Mesendoderm (in vitro differentiated cells): ENCODE measurements around the gene SNRPF.

ENCODE experiments used
- DNase-seq: peaks from one replicate; pipeline ENCODE4 v3.0.0; 2013
- H2AK5ac ChIP-seq: 2 replicates; pipeline ENCODE4 v1.6.1; 2013; ENCODE audit warnings: low read length, inconsistent platforms
- H2BK120ac ChIP-seq: 2 replicates; pipeline ENCODE4 v1.6.1; 2013; ENCODE audit warnings: low read depth, mild to moderate bottlenecking, low read length, moderate library complexity, mixed read lengths
- H2BK15ac ChIP-seq: replicated peaks from 2 replicates; pipeline ENCODE4 v1.6.1; 2013; ENCODE audit warnings: low read depth, mild to moderate bottlenecking, moderate library complexity
- H2BK5ac ChIP-seq: 2 replicates; pipeline ENCODE4 v1.6.1; 2013; ENCODE audit warnings: low read length, inconsistent platforms
- H3K18ac ChIP-seq: 2 replicates; pipeline ENCODE4 v1.6.1; 2013; ENCODE audit warnings: mild to moderate bottlenecking, low read length, mixed read lengths
- H3K23ac ChIP-seq: one replicate; pipeline ENCODE4 v1.6.1; 2013; ENCODE audit warnings: low read length
- H3K27ac ChIP-seq: 2 replicates; pipeline ENCODE4 v1.5.1; 2013; ENCODE audit warnings: low read depth, mild to moderate bottlenecking, inconsistent platforms, low read length, moderate library complexity
- H3K27me3 ChIP-seq: 2 replicates; pipeline ENCODE4 v1.6.1; 2013; ENCODE audit warnings: low read length, control low read depth, mild to moderate bottlenecking, inconsistent platforms; ENCODE audit not compliant: insufficient read depth, poor library complexity
- H3K36me3 ChIP-seq: 2 replicates; pipeline ENCODE4 v1.6.1; 2013; ENCODE audit warnings: low read length, inconsistent platforms; ENCODE audit not compliant: control insufficient read depth, insufficient read depth
- H3K4ac ChIP-seq: one replicate; pipeline ENCODE4 v1.6.1; 2013; ENCODE audit warnings: low read depth, mild to moderate bottlenecking, low read length, moderate library complexity
- H3K4me1 ChIP-seq: 2 replicates; pipeline ENCODE4 v1.6.1; 2013; ENCODE audit warnings: low read depth, low read length, inconsistent platforms; ENCODE audit not compliant: control insufficient read depth
- H3K4me2 ChIP-seq: 2 replicates; pipeline ENCODE4 v1.6.1; 2013; ENCODE audit warnings: low read length
- H3K4me3 ChIP-seq: 2 replicates; pipeline ENCODE4 v1.5.1; 2013; ENCODE audit warnings: mild to moderate bottlenecking, low read length
- H3K56ac ChIP-seq: one replicate; pipeline ENCODE4 v1.6.1; 2013; ENCODE audit warnings: low read length
- H3K79me1 ChIP-seq: 2 replicates; pipeline ENCODE4 v1.6.1; 2013; ENCODE audit warnings: low read length, inconsistent platforms
- H3K79me2 ChIP-seq: 2 replicates; pipeline ENCODE4 v1.6.1; 2013; ENCODE audit warnings: mild to moderate bottlenecking, low read length; ENCODE audit not compliant: control insufficient read depth, insufficient read depth
- H3K9ac ChIP-seq: 2 replicates; pipeline ENCODE4 v1.6.1; 2013; ENCODE audit warnings: low read length, inconsistent platforms
- H4K5ac ChIP-seq: one replicate; pipeline ENCODE4 v1.6.1; 2013; ENCODE audit warnings: low read length
- H4K8ac ChIP-seq: one replicate; pipeline ENCODE4 v1.6.1; 2013; ENCODE audit warnings: low read depth, mild to moderate bottlenecking, control low read depth, low read length, moderate library complexity
- WGBS: extraction: QIAGEN DNeasy Blood & Tissue Kit; methylation state at CpG from one replicate; pipeline ENCODE4 v1.1.7; 2013; ENCODE audit warnings: low lambda C conversion rate, missing lambda C conversion rate; ENCODE audit not compliant: insufficient coverage; ENCODE audit errors: extremely low coverage; 5-methylcytosine and 5-hydroxymethylcytosine counted together

The SNRPF gene

GRCh38 chr12:95880895-95881294 is 22.1 kb downstream of the SNRPF start:
- Histone ChIP-seq H3K79me2 (no peaks in the 10 kb centered on the region), H3K23ac (no peak overlapping the region), H3K27ac (no peak overlapping the region), H2BK15ac (no peak overlapping the region), H3K79me1 (no peaks in the 10 kb centered on the region), H2BK5ac (no peak overlapping the region), H3K4ac (no peak overlapping the region), H2AK5ac (no peak overlapping the region), H3K9ac (no peak overlapping the region), H3K56ac (no peak overlapping the region), H4K5ac (no peak overlapping the region), H3K4me2 (no peak overlapping the region), H3K36me3 (no peaks in the 10 kb centered on the region), H3K4me1 (no peaks in the 10 kb centered on the region), H2BK120ac (no peak overlapping the region), H3K4me3 (no peak overlapping the region), H3K27me3 (no peaks in the 10 kb centered on the region), H4K8ac (no peak overlapping the region), H3K18ac (no peak overlapping the region)
- WGBS = no CpG with 5 or more reads among the region's 1 CpG
- DNase-seq = no peak

- H3K4me2 ChIP-seq = no peak overlapping the region
- no peaks in the 10 kb centered on the region for H3K79me2 ChIP-seq
- H2BK15ac ChIP-seq = no peak overlapping the region
- H3K36me3 ChIP-seq = no peaks in the 10 kb centered on the region
- H2AK5ac ChIP-seq = no peak overlapping the region
- H3K4ac ChIP-seq = no peak overlapping the region
- H4K5ac ChIP-seq = no peak overlapping the region
- no peak for DNase-seq
- WGBS = 100% methylated on average over 1 of the region's 3 CpGs
- no peak overlapping the region for H4K8ac ChIP-seq
- H3K79me1 ChIP-seq = no peaks in the 10 kb centered on the region
- no peak overlapping the region for H2BK120ac ChIP-seq
- H3K9ac ChIP-seq = no peak overlapping the region
- H3K56ac ChIP-seq = no peak overlapping the region
- H3K18ac ChIP-seq = no peak overlapping the region
- no peak overlapping the region for H3K27ac ChIP-seq
- H3K23ac ChIP-seq = no peak overlapping the region
- H3K4me3 ChIP-seq = no peak overlapping the region
- H3K27me3 ChIP-seq = no peaks in the 10 kb centered on the region
- no peaks in the 10 kb centered on the region for H3K4me1 ChIP-seq
- H2BK5ac ChIP-seq = no peak overlapping the region
Measured at GRCh38 chr12:95881331-95881955, 22.7 kb downstream of the SNRPF start.

GRCh38 chr12:95882080-95882479 is 23.3 kb downstream of the SNRPF start:
- H2BK120ac ChIP-seq = no peak overlapping the region
- H4K8ac ChIP-seq = no peak overlapping the region

GRCh38 chr12:95882873-95883272 is 24.1 kb downstream of the SNRPF start:
- no peak overlapping the region for H3K27ac ChIP-seq
- no peaks in the 10 kb centered on the region for H3K4me1 ChIP-seq
- H3K18ac ChIP-seq = no peak overlapping the region
- DNase-seq = no peak
- no peak overlapping the region for H3K4me2 ChIP-seq
- H2BK120ac ChIP-seq = no peak overlapping the region
- no peaks in the 10 kb centered on the region for H3K27me3 ChIP-seq
- H3K36me3 ChIP-seq = no peaks in the 10 kb centered on the region
- no peak overlapping the region for H2BK5ac ChIP-seq
- H3K9ac ChIP-seq = no peak overlapping the region
- no peak overlapping the region for H3K23ac ChIP-seq
- no peak overlapping the region for H3K4me3 ChIP-seq
- no peak overlapping the region for H4K8ac ChIP-seq
- no peaks in the 10 kb centered on the region for H3K79me2 ChIP-seq
- H2AK5ac ChIP-seq = no peak overlapping the region
- no peak overlapping the region for H4K5ac ChIP-seq
- H3K79me1 ChIP-seq = no peaks in the 10 kb centered on the region
- no peak overlapping the region for H3K4ac ChIP-seq
- no peak overlapping the region for H3K56ac ChIP-seq
- H2BK15ac ChIP-seq = no peak overlapping the region
- WGBS = no CpG with 5 or more reads among the region's 4 CpGs

More at GRCh38 chr12:95882080-95882479, 23.3 kb downstream of the SNRPF start:
- no peak for DNase-seq
- Histone ChIP-seq H3K27ac (no peak overlapping the region), H3K4me2 (no peak overlapping the region), H3K79me1 (no peaks in the 10 kb centered on the region), H3K27me3 (no peaks in the 10 kb centered on the region), H3K4ac (no peak overlapping the region), H2AK5ac (no peak overlapping the region), H3K4me1 (no peaks in the 10 kb centered on the region), H3K9ac (no peak overlapping the region), H3K18ac (no peak overlapping the region), H3K4me3 (no peak overlapping the region), H3K36me3 (no peaks in the 10 kb centered on the region), H3K56ac (no peak overlapping the region), H3K79me2 (no peaks in the 10 kb centered on the region), H2BK5ac (no peak overlapping the region), H3K23ac (no peak overlapping the region), H4K5ac (no peak overlapping the region), H2BK15ac (no peak overlapping the region)
- WGBS = no CpG with 5 or more reads among the region's 1 CpG

- H2AK5ac ChIP-seq = no peak overlapping the region
- no peaks in the 10 kb centered on the region for H3K79me2 ChIP-seq
- no peak overlapping the region for H3K23ac ChIP-seq
- no peak overlapping the region for H3K56ac ChIP-seq
- no peak overlapping the region for H3K4me3 ChIP-seq
- DNase-seq = peak; percentile 14
- WGBS = no CpG with 5 or more reads among the region's 3 CpGs
- H3K36me3 ChIP-seq = no peaks in the 10 kb centered on the region
- no peak overlapping the region for H2BK15ac ChIP-seq
- no peak overlapping the region for H3K4me2 ChIP-seq
- H3K4me1 ChIP-seq = no peaks in the 10 kb centered on the region
- no peaks in the 10 kb centered on the region for H3K79me1 ChIP-seq
- H3K27ac ChIP-seq = no peak overlapping the region
- H3K27me3 ChIP-seq = no peaks in the 10 kb centered on the region
- no peak overlapping the region for H2BK120ac ChIP-seq
- no peak overlapping the region for H3K18ac ChIP-seq
- no peak overlapping the region for H4K5ac ChIP-seq
- no peak overlapping the region for H4K8ac ChIP-seq
- no peak overlapping the region for H3K9ac ChIP-seq
- no peak overlapping the region for H3K4ac ChIP-seq
- no peak overlapping the region for H2BK5ac ChIP-seq
Measured at GRCh38 chr12:95884998-95885397, 26.2 kb downstream of the SNRPF start.

- H3K27ac ChIP-seq = no peak overlapping the region
- H3K4me3 ChIP-seq = no peak overlapping the region
- H2BK120ac ChIP-seq = no peak overlapping the region
- H3K9ac ChIP-seq = no peak overlapping the region
- no peaks in the 10 kb centered on the region for H3K79me1 ChIP-seq
- no peak overlapping the region for H3K23ac ChIP-seq
- no peak for DNase-seq
- H2BK5ac ChIP-seq = no peak overlapping the region
- H3K4ac ChIP-seq = no peak overlapping the region
- H3K79me2 ChIP-seq = no peaks in the 10 kb centered on the region
- H3K27me3 ChIP-seq = no peaks in the 10 kb centered on the region
- no peaks in the 10 kb centered on the region for H3K4me1 ChIP-seq
- H2AK5ac ChIP-seq = no peak overlapping the region
- H4K5ac ChIP-seq = no peak overlapping the region
- no CpG with 5 or more reads among the region's 5 CpGs for WGBS
- H4K8ac ChIP-seq = no peak overlapping the region
- H3K36me3 ChIP-seq = no peaks in the 10 kb centered on the region
- H2BK15ac ChIP-seq = no peak overlapping the region
- H3K18ac ChIP-seq = no peak overlapping the region
- no peak overlapping the region for H3K56ac ChIP-seq
- H3K4me2 ChIP-seq = no peak overlapping the region
Measured at GRCh38 chr12:95887311-95887710, 28.6 kb downstream of the SNRPF start.
